K562 (cell line): ENCODE data around the gene TRIOBP. TPM values are rescaled to one million over a fixed set of nuclear protein-coding genes. Genes with fewer than 3 reads are reported as not detected.

Experiments
- ATAC-seq: fragments of 200-7000 bp; cut with Tn5 transposase; 3 replicates; pipeline ENCODE4 v1.9.1; 2020; ENCODE audit warnings: moderate library complexity
- BruUV-seq: library from RNA; stranded (reverse); fragments of 400-500 nt; replicated peaks from 2 replicates; lab custom pipeline; 2021; lab: Mats Ljungman, UMichigan
- CTCF ChIA-PET: fragments of 300-600 bp; formaldehyde crosslinking; extraction: SDS; loops from one replicate; lab custom pipeline; 2021; ENCODE audit warnings: low intra/inter-chr PET ratio; lab: Yijun Ruan, JAX
- POLR2A ChIA-PET: fragments of 300-600, 350-650 bp; sonication (Branson Sonifier 250); formaldehyde crosslinking; extraction: SDS; loops from one replicate; lab custom pipeline; 2021; ENCODE audit warnings: antibody characterized with exemption, inconsistent platforms; lab: Yijun Ruan, JAX
- DNase-seq, 4 experiments: peaks; one replicate each; pipeline versions ENCODE4 v3.0.0 to v3.0.0-alpha.2; 2011 to 2018; ENCODE audit warnings: low spot score in 3 of 4, mixed read lengths in 3 of 4; ENCODE audit errors: extremely low read depth in 1 of 4
- FAIRE-seq: peaks from 2 replicates; lab custom pipeline; 2011; peaks lifted over from hg19 to GRCh38; lab: Jason Lieb, UNC
- H2AFZ ChIP-seq: 2 replicates; pipeline ENCODE4 v1.6.0; 2011; ENCODE audit warnings: low read depth, low read length, control low read depth, inconsistent platforms
- H3K27ac ChIP-seq: fragments of 200-600 bp; 3 replicates; pipeline ENCODE4 v1.8.0; 2011; ENCODE audit warnings: low read depth, mild to moderate bottlenecking, control low read depth, inconsistent platforms, low read length, moderate library complexity, mixed read lengths; ENCODE audit errors: extremely low read depth
- H3K27me3 ChIP-seq, 2 experiments: fragments of 300-600 bp in 1 of 2; 2 replicates in 1 of 2; 3 replicates in 1 of 2; pipeline versions ENCODE4 v1.6.0 to v1.8.0; 2011; ENCODE audit warnings: inconsistent platforms in 2 of 2, low read length in 2 of 2, mild to moderate bottlenecking in 1 of 2, mixed read lengths in 1 of 2, moderate library complexity in 1 of 2; ENCODE audit not compliant: control insufficient read depth in 2 of 2, insufficient read depth in 2 of 2
- H3K36me3 ChIP-seq: fragments of 300-600 bp; 3 replicates; pipeline ENCODE4 v1.8.0; 2011; ENCODE audit warnings: mild to moderate bottlenecking, low read length, inconsistent platforms; ENCODE audit not compliant: control insufficient read depth, insufficient read depth
- H3K4me1 ChIP-seq, 2 experiments: fragments of 200-600 bp in 1 of 2; replicated peaks in 1 of 2; 2 replicates in 1 of 2; 3 replicates in 1 of 2; pipeline versions ENCODE4 v1.5.1 to v1.8.0; 2011; ENCODE audit warnings: inconsistent platforms in 2 of 2, low read length in 2 of 2, mild to moderate bottlenecking in 1 of 2, mixed read lengths in 1 of 2, moderate library complexity in 1 of 2; ENCODE audit not compliant: control insufficient read depth in 2 of 2, insufficient read depth in 2 of 2
- H3K4me2 ChIP-seq: 2 replicates; pipeline ENCODE4 v1.6.1; 2011; ENCODE audit warnings: low read length, control low read depth, inconsistent platforms, mixed read lengths; ENCODE audit not compliant: insufficient read depth
- H3K4me3 ChIP-seq: fragments of 200-600 bp; sonication (generic), shearing (Covaris generic); 2 replicates; pipeline ENCODE4 v1.5.1; 2016; ENCODE audit warnings: control low read depth, inconsistent platforms
- H3K79me2 ChIP-seq: fragments of 200-600 bp; 3 replicates; pipeline ENCODE4 v1.8.0; 2011; ENCODE audit warnings: low read length, inconsistent platforms; ENCODE audit not compliant: control insufficient read depth, insufficient read depth
- H3K9ac ChIP-seq, 2 experiments: 2 replicates each; pipeline versions ENCODE4 v1.6.0 to v1.6.1; 2011; ENCODE audit warnings: low read depth in 2 of 2, low read length in 2 of 2, control low read depth in 1 of 2, inconsistent platforms in 1 of 2, mild to moderate bottlenecking in 1 of 2, mixed read lengths in 1 of 2; ENCODE audit not compliant: insufficient read depth in 1 of 2
- H3K9me1 ChIP-seq: one replicate; pipeline ENCODE4 v1.6.0; 2011; ENCODE audit warnings: inconsistent platforms, mild to moderate bottlenecking, low read length, moderate library complexity; ENCODE audit not compliant: control insufficient read depth, insufficient read depth
- H3K9me3 ChIP-seq: replicated peaks from 2 replicates; pipeline ENCODE4 v1.5.1; 2011; ENCODE audit warnings: low read depth, low read length, inconsistent platforms; ENCODE audit not compliant: control insufficient read depth, insufficient read depth
- H4K20me1 ChIP-seq: replicated peaks from 2 replicates; pipeline ENCODE4 v1.6.1; 2011; ENCODE audit warnings: low read length, inconsistent platforms, mixed read lengths; ENCODE audit not compliant: control insufficient read depth, insufficient read depth
- BRCA1 ChIP-seq, 2 experiments: fragments of 450-650 bp in 1 of 2; sonication (generic) in 1 of 2; formaldehyde crosslinking in 1 of 2; IDR thresholded peaks; 2 replicates each; pipeline versions ENCODE4 v1.5.0 to v1.6.1; 2017 to 2020; ENCODE audit warnings: mild to moderate bottlenecking in 1 of 2, missing genetic modification reagents in 1 of 2
- CCNT2 ChIP-seq: IDR thresholded peaks from 2 replicates; pipeline ENCODE4 v1.6.1; 2011; ENCODE audit warnings: borderline replicate concordance, low read depth, mild to moderate bottlenecking, moderate library complexity, mixed read lengths, low read length; ENCODE audit not compliant: insufficient read length; ENCODE audit errors: extremely low read depth
- CTBP1 ChIP-seq: fragments of 450-650 bp; IDR thresholded peaks from 2 replicates; pipeline ENCODE4 v1.6.1; 2016; ENCODE audit warnings: borderline replicate concordance
- ELK3 ChIP-seq: fragments of 450-650 bp; formaldehyde crosslinking; IDR thresholded peaks from 2 replicates; pipeline ENCODE4 v1.4.0; 2020; ENCODE audit warnings: mild to moderate bottlenecking
- JUND ChIP-seq, 2 experiments: IDR thresholded peaks; 2 replicates in 1 of 2; 3 replicates in 1 of 2; pipeline ENCODE4 v1.6.1; 2011; ENCODE audit warnings: borderline replicate concordance in 2 of 2, low read depth in 2 of 2, low read length in 2 of 2, improper control_type of control experiment in 1 of 2, missing biosample characterization in 1 of 2, missing genetic modification characterization in 1 of 2, missing genetic modification reagents in 1 of 2
- NCOA4 ChIP-seq: fragments of 450-650 bp; IDR thresholded peaks from 2 replicates; pipeline ENCODE4 v1.6.1; 2018; ENCODE audit warnings: mild to moderate bottlenecking; ENCODE audit not compliant: partially characterized antibody
- NRF1 ChIP-seq, 2 experiments: fragments of 450-650 bp; IDR thresholded peaks in 1 of 2; conservative IDR thresholded peaks in 1 of 2; 2 replicates each; pipeline ENCODE4 v1.6.1; 2014; ENCODE audit warnings: mild to moderate bottlenecking in 2 of 2
- PTRF ChIP-seq: fragments of 450-650 bp; IDR thresholded peaks from 2 replicates; pipeline ENCODE4 v1.6.1; 2016; ENCODE audit warnings: mild to moderate bottlenecking, missing genetic modification characterization, missing compliant biosample characterization
- RAD21 ChIP-seq, 2 experiments: fragments of 250-450 bp in 1 of 2; fragments of 450-650 bp in 1 of 2; sonication (Bioruptor Pico) in 1 of 2; formaldehyde crosslinking in 1 of 2; IDR thresholded peaks in 1 of 2; conservative IDR thresholded peaks in 1 of 2; 2 replicates each; pipeline versions ENCODE4 v1.4.0 to v1.8.0; 2020 to 2022; ENCODE audit warnings: mild to moderate bottlenecking in 2 of 2, moderate library complexity in 1 of 2
- ZBTB33 ChIP-seq: sonication (generic); formaldehyde crosslinking; IDR thresholded peaks from 2 replicates; pipeline ENCODE4 v1.8.1; 2023; ENCODE audit warnings: mild to moderate bottlenecking, missing genetic modification reagents
- ZBTB7A ChIP-seq: IDR thresholded peaks from 2 replicates; pipeline ENCODE4 v1.6.1; 2011; ENCODE audit warnings: low read depth, mild to moderate bottlenecking, low read length, moderate library complexity, borderline replicate concordance; ENCODE audit not compliant: control insufficient read depth
- ZFX ChIP-seq: sonication (generic); formaldehyde crosslinking; IDR thresholded peaks from 2 replicates; pipeline ENCODE4 v1.8.0; 2022; ENCODE audit warnings: mild to moderate bottlenecking, missing genetic modification reagents, moderate library complexity
- ZKSCAN1 ChIP-seq: fragments of 150-350 bp; IDR thresholded peaks from 2 replicates; pipeline ENCODE4 v1.6.1; 2016; ENCODE audit warnings: low read depth, low read length
- WGBS: fragments of 100-300 bp; shearing (Covaris generic); methylation state at CpG from one replicate; pipeline ENCODE4 v1.1.6; 2016; ENCODE audit warnings: low coverage, mixed read lengths; ENCODE audit not compliant: insufficient coverage; ENCODE audit errors: missing lambda C conversion rate; 5-methylcytosine and 5-hydroxymethylcytosine counted together
- in situ Hi-C: fragments of 300-500 bp; cut with MboI; formaldehyde crosslinking; loops from 4 replicates; pipeline ENCODE4 v1.15.0; 2018; ENCODE audit warnings: inconsistent platforms, mixed read lengths
- intact Hi-C: fragments of 100-400 bp; cut with micrococcal nuclease; formaldehyde crosslinking; loops from 2 replicates; pipeline ENCODE4 v1.14.2; 2022
- polyA plus RNA-seq, 8 experiments: library from polyadenylated mRNA; depleted of rRNA in 4 of 8; stranded (reverse) in 5 of 8; unstranded in 3 of 8; fragments of >200 nt; fragmentation: Nextera tagmentation in 2 of 8; fragmentation: Illumina TruSeq in 1 of 8; extraction: Ambion mirVana in 2 of 8; extraction: Trizol in 1 of 8; gene quantifications; 2 replicates each; pipeline versions ENCODE4 v1.2.1 to v1.2.3, GENCODE V29; 2011 to 2014; ENCODE audit warnings: inconsistent platforms in 1 of 8, missing spikeins in 1 of 8
- total RNA-seq, 7 experiments: library from RNA; depleted of rRNA in 6 of 7; stranded (reverse); fragments of >200 nt in 6 of 7; fragmentation: Illumina TruSeq in 2 of 7; extraction: Trizol in 2 of 7; gene quantifications; 2 replicates each; pipeline versions ENCODE4 v1.2.1 to v1.2.3, GENCODE V29; 2011 to 2021; ENCODE audit warnings: low replicate concordance in 1 of 7
- TF ChIP-seq, protein P1 (sequence below): fragments of 450-650 bp; formaldehyde crosslinking; IDR thresholded peaks from 2 replicates; pipeline ENCODE4 v1.4.0; 2020; ENCODE audit warnings: mild to moderate bottlenecking, mixed read lengths

The TRIOBP gene
- total and polyA plus RNA-seq, 9 of the 15 experiments (the other 6 are each of a cell fraction or from before 2014, with no cell fraction given): 0.24 to 13.8 (median 5.5) TPM

- Histone ChIP-seq H3K4me3 (no peak overlapping the region), H3K4me2 (peak overlapping the region; percentile 66), H3K27ac (peak overlapping the region; percentile 69), H4K20me1 (no peaks in the 10 kb centered on the region), H3K9me1 (no peaks in the 10 kb centered on the region), H3K4me1 (peaks cover 7 to 14% of the 10 kb centered on the region in 2 experiments; a peak in 4 of 5 replicates), H3K79me2 (no peaks in the 10 kb centered on the region), H3K27me3 (no peaks in the 10 kb centered on the region), H3K9ac (peak overlapping the region; percentile 56 to 86; a peak in 3 of 4 replicates), H2AFZ (peak overlapping the region; percentile 76), H3K36me3 (peaks cover 41% of the 10 kb centered on the region; the same call in 2 of the 3 replicates), H3K9me3 (no peaks in the 10 kb centered on the region)
- no TSS peak for BruUV-seq
- CTCF ChIA-PET: interaction anchor here (0.6 to 2.4 kb wide), 4 partner anchors 46 to 147 kb away, joined by 3 to 12 read pairs (median 7); no protein-coding TSS in a partner anchor
- peak; percentile 82 to 86 (median 83) for DNase-seq
- FAIRE-seq: peak; percentile 82
- peak; percentile 97 for ATAC-seq
- in situ Hi-C loops: loop anchor here (5.0 kb wide), 1 partner anchor 144 kb away; no protein-coding TSS in a partner anchor
- intact Hi-C loops: loop anchor here (1.0 kb wide), 2 partner anchors 45 to 147 kb away; no protein-coding TSS in a partner anchor
- POLR2A ChIA-PET: interaction anchor here (0.6 to 5.0 kb wide), 12 partner anchors 9 to 45 kb away, joined by 3 to 34 read pairs (median 4); partner anchors contain the start of gene GCAT
- WGBS: 5% methylated on average over 16 of the region's 29 CpGs
- TF ChIP-seq NCOA4 (no peak), ZBTB33 (CRISPR knock-in tag) (0 out of 2 replicates have a peak, but pooled peaks have one; percentile 38), JUND (IDR thresholded peaks at IDR 0.05; ENCODE audit: borderline replicate concordance, low read depth, low read length) (peak; percentile 15; the same call in 1 of the 2 replicates), JUND (tag; IDR thresholded peaks at IDR 0.05; ENCODE audit: borderline replicate concordance, low read depth, low read length) (no peak; the same call in 2 of the 3 replicates), CCNT2 (peak; percentile 56), NRF1 (conservative IDR thresholded peaks at IDR 0.05 in 1 of 2, IDR thresholded peaks at IDR 0.05 in 1 of 2) (peak; percentile 11 to 19; a peak in 1 of 4 replicates), PTRF (tag) (no peak), ZFX (CRISPR knock-in tag) (peak; percentile 83), CTBP1 (peak; percentile 61; the same call in 1 of the 2 replicates), ZKSCAN1 (0 out of 2 replicates have a peak, but pooled peaks have one; percentile 28), ZBTB7A (peak; percentile 55; the same call in 1 of the 2 replicates), RAD21 (CRISPR knock-in tag; conservative IDR thresholded peaks at IDR 0.05 in 1 of 2, IDR thresholded peaks at IDR 0.05 in 1 of 2) (peak; percentile 80 to 87), BRCA1 (IDR thresholded peaks at IDR 0.05) (no peak), BRCA1 (CRISPR knock-in tag; IDR thresholded peaks at IDR 0.05) (no peak), ELK3 (CRISPR knock-in tag) (no peak)
- TF ChIP-seq, protein P1, sequence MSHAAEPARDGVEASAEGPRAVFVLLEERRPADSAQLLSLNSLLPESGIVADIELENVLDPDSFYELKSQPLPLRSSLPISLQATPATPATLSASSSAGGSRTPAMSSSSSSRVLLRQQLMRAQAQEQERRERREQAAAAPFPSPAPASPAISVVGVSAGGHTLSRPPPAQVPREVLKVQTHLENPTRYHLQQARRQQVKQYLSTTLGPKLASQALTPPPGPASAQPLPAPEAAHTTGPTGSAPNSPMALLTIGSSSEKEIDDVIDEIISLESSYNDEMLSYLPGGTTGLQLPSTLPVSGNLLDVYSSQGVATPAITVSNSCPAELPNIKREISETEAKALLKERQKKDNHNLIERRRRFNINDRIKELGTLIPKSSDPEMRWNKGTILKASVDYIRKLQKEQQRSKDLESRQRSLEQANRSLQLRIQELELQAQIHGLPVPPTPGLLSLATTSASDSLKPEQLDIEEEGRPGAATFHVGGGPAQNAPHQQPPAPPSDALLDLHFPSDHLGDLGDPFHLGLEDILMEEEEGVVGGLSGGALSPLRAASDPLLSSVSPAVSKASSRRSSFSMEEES (CRISPR knock-in tag): no peak
Measured at GRCh38 chr22:37817705-37818408, 121.0 kb downstream of the TRIOBP start.
